Activated CD4-positive, alpha-beta T cell treated with anti-CD3 and anti-CD28 coated beads, Interleukin-10, Interleukin-2, amounts not matched to agents 100 ng/mL and 50 ng/mL, durations not matched to agents 16 hours and 8 hours (primary cell): ENCODE measurements around the gene ABLIM1.

Source experiments
- DNase-seq: peaks from one replicate; pipeline ENCODE4 v3.0.0-alpha.2; 2020

Gene ABLIM1

DNA sequence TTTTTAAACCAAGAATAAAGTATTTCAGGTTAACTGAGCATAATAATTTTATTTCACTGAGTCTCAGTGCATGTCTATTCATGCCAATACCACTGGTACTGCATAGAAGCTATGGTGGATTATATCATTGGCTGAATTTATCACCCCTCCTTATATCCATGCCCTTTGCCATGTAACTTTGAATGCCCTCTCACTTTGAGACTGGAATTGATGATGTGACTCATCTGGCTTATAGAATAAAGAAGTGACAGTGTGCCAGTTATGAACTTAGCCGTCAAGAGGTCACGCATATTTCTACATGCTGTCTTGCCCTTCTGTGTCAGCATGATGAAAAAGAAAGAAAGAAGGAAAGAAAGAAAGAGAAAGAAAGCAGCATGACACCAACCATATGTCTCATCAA lies 20.7 kb upstream of the ABLIM1 start:
- DNase-seq: no peak

DNA sequence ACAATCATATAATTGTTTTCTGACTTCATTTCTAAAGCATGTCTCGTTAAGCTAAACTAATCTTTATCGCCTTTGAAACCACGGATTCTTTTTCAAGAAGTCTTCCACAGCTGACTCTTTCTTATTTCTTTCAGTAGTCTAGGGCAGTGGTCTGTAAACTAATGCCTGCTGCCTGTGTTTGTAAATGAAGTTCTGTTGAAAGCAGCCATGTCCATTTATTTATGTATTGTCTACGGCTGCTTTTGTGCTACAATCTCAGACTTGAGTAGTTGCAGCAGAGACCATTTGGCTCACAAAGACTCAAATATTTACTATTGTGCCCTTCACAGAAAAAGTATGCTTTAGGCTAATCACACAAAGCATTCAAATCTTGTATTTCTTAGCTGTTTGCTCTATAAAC lies 20.3 kb upstream of the ABLIM1 start:
- DNase-seq: no peak

DNA sequence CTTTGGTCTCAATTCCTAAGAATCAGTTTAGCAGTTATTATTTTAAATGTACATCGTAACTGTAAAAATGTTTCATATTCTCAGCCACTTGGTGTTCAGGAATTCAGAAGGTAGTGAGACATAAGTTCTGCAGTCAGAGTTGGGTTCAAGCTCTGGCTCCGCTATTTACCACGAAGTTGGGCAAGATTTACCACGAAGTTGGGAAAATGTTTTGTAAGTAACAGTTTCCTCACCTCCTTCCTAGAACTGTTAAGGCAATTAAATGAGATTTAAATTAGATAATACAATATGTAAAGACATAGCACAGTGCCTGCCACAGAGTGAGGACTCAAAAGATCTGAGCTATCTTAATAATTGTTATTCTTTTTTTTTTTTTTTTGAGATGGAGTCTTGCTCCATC lies 16.3 kb upstream of the ABLIM1 start:
- no peak for DNase-seq

DNA sequence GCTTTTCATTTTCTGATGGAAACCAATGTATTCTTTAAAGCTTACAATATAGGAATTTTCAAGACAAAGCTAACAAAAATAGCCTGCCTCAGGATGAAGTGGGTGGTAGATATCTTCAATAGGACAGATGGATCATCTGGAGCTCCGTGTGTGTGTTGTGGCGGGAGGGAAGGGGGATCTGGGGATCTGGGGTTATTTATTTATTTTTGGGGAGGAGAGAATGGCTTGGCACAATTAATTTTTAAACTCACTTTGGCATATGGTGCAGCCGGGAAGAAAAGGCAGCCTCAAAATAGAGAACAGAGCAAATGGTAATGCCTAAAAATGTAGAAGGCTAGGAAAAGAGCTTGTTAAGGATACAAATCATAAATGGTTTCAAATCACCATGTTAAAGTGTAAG lies 11.6 kb upstream of the ABLIM1 start:
- DNase-seq: no peak

DNA sequence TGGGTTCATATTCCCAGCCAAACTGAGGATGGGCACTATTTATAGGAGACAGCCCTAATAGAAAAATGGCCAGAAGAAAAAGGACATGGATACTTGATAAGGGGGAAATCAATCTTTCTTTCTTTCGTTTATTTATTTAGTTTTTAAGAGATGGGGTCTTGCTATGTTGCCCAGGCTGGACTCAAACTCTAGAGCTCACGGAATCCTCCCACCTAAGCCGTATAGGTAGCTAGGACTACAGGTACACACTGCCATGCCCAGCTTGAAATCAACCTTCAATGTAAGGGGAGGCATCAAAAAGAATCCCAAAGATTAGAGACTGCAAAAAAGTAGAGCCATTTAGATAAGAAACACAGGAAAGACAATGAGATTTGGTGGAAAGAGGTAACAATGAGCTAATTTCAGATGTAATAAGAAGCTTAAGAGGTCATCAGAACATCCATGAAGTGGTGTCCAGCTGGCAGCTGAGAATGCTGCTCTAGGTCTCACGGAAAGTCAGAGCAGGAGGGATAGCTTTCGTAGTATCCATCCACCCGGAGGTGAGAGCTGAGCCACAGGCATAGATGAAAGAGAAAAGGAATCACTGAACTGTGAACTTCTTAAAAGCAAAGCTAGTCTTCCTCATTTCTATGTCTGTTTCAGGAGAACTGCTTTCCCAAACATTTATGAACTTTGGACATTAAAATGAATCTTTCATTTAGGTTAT lies 10.5 kb upstream of the ABLIM1 start:
- no peak for DNase-seq

DNA sequence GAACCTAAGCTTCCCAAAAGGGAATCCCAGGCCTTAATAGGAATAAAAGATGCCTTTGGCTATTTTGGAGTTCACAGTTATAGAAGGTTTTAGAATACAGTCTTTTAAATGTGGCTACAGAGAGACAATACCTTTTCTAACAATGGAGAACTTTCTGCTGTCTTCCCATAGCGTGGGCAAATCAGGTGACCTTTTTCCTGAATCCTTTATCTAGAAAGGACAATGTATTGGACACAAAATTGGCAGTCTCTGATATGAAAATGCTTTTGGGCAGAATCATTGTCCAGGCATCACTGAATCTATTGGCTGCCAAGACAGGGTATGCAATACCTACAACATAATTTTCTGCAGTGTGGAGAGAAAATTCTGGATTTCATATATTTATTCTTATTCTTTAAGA lies 7.8 kb upstream of the ABLIM1 start:
- no peak for DNase-seq

DNA sequence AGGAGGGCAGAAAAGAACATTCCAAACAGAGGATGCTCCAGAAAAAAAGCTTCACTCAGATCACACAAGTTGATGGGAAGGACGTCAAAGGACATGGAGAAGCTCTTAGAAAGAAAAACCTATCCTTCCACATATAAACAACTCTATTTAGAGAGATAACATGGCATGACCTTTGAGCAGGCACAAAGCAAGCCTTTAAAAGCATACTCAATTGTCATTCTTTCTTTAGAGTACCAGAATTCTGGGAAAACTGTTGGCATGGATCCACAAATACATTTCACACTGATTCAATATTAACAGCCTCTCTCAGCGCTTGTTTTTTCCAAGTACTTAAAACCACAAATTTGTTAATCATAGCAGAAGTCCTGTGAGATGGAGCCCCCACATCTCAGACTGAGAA lies 7.3 kb upstream of the ABLIM1 start:
- DNase-seq: no peak

DNA sequence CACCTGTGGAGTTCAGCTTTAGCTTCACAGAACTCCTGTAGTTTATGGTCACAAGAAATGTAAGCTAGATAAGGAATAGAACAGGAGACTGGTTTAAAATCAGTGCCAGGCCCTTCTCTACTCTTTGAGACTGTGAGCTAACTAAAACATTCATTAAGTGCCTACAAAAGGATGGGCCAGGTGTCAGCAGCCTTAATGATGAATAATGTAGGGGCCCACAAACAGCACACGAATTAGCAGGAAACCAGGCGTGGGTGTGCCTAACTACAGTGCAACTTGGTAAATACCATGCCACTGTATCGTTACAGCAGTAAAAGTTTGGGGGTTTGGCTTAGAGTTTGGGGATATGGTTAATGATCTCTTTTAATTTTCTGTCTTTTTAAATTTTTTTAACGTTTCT lies 6.1 kb upstream of the ABLIM1 start:
- no peak for DNase-seq

DNA sequence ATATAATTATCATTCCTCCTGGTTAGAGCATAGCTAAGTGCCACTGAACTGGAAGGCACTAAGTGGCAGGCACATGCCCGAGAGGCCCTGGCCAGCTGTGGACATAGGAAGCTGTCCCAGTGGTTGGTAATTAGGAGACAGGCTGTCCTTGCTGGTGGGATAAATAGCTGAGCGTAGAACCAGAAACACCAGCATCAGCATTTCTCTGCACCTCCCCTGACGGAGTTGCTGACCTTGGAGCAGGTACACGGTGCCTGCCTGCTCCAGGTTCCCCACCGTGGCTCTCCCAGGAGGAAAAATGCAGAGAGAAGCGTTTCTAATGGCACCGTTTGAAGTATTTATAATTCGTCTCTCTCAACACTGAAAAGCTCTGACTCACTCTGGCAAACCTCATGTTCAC lies 5.6 kb upstream of the ABLIM1 start:
- no peak for DNase-seq

DNA sequence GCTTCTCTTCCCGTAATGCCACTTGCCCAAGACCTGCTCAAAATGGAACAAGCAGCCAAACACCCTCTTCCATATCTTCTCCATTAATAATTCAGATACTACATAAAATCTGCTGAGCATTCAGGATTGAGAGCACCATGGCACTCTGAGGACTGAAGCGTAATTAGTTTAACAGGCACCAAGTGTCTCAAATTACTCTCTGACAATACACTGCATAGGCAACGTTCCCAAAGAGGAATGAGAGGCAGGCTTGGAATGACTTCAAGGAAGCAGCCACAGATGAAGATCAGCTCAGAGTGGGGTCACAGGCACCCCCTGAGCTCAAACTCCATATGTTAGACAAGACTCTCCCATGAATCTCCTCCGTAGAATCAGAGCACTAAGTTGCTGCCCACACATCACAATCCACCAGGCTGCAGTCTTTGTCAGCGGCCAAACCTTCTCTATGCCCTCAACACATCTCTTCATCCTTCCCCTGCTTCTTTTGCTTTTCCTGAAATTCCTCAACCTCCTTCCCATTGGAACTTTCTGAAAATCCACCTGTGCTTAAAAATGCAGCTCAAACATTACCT lies 4.7 kb upstream of the ABLIM1 start:
- DNase-seq: no peak

DNA sequence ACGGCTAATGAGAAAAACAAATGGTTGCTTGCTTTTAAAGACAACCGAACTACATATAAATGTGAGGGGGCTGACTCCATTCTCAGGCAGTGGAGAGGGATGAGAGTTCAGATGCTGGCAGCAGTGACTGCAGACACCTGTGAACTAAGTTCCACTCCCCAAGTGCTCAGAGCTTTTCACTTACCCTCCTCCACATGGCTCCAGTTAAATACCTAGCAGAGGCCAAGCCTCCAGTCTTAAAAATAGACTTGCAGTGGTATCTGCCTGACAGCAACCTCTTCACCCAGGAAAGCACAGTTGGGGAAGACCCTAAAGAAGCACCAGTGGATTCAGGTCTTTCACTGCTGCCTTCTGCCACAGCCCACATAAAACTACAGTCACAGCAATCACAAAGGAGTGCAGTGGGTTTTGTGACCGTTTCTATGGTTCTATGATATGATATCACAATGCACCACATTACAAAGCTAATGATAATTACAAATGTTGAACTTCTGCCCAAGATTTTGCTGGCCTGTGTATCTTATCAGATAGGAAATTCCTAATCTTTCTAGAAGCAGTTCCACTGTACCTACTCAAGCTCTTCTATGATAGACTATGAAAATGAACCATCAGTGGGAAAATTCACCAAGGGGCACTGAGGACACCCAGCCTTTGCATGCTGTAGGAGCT lies 3.3 kb upstream of the ABLIM1 start:
- no peak for DNase-seq

DNA sequence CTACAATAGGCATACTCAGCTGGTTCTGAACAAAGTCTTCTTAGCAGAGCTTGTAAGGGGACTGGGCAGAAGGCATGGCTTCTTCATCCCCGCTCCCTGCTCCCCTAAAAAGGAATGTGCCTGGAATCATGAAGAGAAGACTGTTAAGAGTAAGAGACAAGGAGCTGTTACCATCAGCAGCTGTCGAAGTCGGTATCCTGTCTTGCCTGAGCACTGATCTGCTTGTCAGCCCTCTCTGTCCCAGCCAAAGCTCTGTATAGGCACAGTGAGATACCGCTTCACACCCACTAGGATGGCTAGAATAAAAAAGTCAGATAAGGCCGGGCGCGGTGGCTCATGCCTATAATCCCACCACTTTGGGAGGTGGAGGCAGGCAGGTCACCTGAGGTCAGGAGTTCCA lies 2.4 kb downstream of the ABLIM1 start:
- no peak for DNase-seq

DNA sequence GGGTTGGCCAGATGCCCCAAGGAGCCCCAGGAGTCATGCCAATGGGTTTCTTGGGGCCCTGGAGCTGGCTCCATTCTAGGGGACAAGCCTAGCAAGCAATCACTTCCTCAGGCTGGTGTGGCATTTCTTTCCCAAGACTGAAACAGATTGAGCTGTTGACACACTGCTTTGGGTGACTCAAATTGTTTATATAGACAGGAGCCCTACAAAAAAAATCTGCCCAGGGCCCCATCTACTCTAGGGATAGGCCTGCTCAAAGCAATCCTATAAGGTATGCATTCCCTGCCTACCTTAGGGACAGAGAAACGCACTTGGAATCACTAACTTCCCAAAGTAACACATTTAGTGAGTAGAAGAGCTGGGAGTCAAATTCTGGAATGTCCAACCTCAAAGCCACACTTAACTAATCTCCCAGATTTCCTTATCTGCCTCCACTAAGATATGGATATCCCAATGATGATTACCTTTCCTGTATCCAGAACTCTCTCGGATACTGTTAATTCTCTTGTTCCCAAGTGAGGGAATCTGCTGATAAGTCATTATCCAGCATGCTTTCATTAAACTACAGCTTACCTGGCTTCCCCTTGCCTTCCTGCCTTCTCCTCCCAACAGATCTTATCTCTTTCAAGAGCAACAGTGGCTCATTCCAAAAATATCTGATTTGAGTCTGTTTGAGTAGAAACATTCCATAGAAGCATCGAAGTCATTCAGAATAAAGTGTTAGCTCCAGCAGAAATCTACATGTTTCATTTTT lies 3.1 kb downstream of the ABLIM1 start:
- DNase-seq: no peak

DNA sequence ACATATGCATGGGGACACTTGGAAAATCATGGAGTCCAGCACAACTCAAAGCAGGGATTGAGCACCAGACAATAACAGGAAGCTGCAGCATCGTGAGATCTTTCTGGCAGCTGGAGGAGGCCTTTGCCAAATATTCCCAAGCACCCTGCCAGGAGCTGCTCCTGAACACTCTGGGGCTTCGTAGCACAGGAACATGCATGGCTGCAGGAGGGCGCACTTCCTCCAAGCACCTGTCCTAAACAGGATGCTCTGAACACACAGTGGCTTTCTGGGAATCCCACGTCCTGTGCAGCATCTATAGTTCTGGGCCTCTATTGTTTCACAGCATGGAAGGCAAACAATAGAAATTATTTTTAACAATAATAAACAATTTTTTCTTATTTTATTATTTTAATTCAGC lies 4.1 kb downstream of the ABLIM1 start:
- DNase-seq: no peak

DNA sequence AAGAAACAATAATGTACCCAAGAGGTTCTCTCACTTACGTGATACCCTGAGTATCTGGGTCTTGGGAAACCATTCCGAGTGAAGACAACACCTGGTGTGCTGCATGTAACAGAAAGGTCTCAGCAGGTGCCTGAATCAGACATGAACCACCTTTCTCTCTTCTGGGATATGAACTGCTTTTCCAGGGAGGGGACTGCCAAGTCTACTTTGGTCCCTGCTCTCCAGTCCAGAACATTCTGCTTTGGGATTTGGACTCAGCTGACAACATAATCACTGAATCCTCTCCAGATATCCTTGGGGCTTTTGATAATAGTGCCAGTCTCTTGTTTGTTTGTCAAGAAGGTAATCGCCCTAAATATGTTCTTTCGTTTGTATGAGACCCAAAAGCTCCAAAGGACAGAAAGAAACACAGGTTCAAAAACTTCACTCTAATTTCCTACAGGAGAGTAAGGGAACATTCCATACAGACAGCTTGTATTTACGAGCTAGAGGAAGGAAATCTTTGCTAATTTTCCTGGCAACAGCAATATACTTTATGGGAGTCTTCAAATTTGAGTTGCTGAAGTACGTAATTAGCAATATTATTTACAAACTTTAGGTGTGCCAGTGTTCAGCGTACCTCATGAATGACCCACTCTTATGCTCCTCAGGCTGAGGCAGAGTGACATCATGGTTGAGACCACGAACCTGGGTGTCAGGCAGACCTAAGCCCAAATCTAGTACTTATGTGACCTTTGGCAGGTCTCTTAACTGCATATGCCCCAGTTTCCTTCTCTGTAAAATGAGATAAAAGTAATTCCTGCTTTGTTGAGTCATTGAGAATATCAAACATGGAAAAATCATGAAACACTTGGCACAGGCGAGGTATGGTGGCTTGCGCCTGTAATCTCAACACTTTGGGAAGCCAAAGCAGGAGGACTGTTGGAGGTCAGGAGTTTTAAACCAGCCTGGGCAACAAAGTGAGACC lies 5.4 kb downstream of the ABLIM1 start:
- DNase-seq: no peak

DNA sequence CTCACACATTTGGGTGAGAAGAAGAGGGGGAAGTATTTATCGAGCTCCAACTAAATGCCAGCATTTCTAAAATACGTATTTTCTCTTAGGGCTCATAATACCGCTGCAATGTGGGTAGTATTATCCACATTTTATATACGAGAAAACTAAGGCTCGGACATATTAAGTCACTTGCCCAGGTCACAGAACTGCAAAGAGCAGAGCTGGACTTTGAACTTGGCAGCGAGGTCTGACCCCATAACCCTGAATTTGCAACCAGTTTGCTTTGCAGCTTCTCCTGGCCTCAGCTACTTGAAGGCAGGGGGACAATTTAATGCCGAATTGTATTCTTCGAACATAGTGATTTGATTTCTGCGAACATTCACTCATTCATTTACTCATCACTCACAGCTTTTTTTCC lies 7.2 kb downstream of the ABLIM1 start:
- DNase-seq: no peak

DNA sequence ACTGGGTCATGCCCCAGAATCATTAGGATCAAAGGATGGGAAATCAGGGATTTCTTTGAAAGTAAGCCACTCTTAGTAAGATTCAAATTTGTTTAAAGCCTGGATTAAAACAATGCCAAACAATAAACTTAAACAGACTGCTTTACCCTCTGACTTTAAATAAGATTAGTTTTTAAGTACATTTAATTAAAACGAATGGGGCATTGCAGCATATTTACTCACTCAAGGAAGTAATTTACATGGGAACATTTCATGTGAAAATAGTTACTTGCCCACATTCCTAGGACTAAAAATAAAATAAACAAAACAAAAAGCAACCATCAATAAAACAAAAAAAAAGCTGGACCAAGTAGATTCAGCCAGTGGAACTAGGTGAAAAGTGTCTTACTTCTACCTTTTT lies 7.8 kb downstream of the ABLIM1 start:
- DNase-seq: no peak

DNA sequence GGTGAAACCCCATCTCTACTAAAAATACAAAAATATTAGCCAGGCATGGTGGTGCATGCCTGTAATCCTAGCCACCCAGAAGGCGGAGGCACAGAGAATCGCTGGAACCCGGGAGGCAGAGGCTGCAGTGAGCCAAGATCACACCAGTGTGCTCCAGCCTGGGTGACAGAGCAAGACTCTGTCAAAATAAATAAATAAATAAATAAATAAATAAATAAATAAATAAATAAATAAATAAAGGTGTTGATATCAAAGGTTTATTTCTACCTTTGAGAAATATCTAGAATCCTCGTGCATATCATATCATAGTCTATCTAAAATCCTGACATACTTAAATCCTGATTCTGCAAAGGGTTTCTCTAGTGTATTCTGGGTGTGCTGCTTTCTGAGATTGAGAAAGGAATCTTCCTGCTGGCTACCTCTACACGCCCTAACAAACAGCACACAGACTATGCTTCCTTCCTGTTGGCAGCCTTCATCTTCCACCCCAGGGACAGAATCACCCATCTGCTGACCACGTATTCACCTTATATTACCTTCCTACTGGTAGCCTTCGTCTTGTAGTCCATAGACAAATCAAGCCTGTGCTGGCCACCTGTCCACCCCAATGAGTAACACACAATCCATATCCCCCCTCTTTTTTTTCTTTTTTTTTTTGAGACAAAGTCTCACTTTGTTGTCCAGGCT lies 8.7 kb downstream of the ABLIM1 start:
- DNase-seq: no peak

DNA sequence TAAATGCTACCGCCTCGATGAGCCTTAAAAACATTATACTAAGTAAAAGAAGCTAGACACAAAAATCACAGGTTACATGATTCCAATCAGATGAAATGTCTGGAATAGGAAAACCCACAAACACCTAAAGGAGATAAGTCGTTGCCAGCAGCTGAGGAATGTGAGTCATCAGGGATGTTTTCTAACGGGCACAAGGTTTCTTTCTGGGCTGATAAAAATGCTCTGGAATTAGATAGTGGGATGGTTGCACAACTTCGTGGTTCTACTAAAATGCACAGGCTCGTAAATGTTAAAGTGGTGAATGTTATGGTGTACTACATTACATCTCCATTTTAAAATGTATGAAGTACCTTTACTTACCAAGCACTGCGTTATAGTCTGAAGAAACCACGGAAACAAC lies 9.7 kb downstream of the ABLIM1 start:
- no peak for DNase-seq

DNA sequence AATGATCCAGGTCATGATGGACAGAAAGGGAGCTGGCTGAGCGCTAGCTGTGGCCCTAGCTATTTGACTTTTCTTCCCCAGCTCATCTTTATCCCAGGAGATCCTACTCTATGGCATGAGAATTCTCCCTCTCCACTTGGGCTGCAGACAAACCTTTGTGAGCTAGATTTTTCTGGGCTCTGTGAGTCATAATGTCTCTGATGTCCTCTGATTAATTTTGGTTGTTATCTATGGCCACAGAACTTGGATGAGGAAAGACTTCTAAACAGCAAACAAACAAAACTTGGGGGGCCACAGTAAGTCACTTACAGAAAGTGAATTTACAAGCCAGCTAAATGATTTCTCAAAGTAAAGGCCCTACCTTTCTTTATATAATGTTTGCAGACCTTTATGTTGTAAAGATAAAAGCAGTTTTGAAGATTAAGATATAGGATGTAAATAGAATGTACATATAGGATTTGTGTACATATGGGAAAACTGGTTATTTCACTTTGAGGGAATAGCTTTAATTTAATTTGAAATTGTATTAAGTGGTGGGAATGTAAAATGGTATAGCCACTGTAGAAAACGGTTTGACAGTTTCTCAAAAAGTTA lies 10.4 kb downstream of the ABLIM1 start:
- no peak for DNase-seq

DNA sequence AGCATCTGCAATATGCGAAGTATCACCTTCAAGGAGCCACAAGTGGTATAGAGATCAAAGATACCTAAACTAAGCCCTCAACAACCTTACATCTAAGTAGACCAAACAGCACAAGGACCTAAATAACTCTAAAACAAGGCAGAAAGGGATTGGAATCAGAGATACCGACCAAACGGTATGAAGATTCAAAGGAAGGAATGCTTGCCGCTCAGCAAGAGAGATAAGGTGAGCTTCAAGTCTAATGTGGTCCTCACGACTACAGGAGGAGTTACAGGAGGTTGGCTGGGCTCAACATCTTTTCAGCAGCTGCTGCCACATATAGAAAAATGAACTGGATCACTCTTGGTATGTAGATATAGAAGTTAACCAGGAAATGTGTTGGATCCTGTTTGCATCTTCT lies 11.6 kb downstream of the ABLIM1 start:
- no peak for DNase-seq

DNA sequence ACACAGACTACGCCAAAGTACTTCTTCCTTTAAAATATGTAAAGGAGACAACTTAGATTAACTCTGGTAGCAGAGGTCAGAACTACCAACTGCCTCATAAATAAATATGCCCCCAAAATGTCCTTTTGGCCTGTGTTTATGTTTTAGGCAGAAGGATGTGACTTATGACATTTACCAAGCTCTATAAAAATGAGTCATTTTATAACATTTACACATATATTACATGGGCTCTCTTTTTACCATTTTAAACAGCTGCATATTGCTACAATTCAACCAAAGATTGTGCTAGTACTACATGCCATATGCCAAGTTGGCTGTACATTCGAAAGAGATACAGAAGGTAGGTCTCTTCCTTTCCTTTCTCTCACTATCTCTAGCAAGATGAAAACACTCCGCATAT lies 12.4 kb downstream of the ABLIM1 start:
- no peak for DNase-seq
